Liver (tissue), 9 donors: ENCODE results near the gene IGF1R. TPM values are rescaled to one million over a fixed set of nuclear protein-coding genes. Genes with fewer than 3 reads are reported as not detected.

Experiments used
- DNase-seq: peaks from one replicate; pipeline ENCODE4 v3.0.0-alpha.2; 2017; ENCODE audit warnings: low spot score
- H3K27ac ChIP-seq, 2 donors: one replicate each; pipeline ENCODE4 v1.7.0; 2013; ENCODE audit warnings: inconsistent platforms in 2 of 2, low read length in 2 of 2, control low read depth in 1 of 2, low read depth in 1 of 2, mild to moderate bottlenecking in 1 of 2
- H3K27me3 ChIP-seq, 4 donors: one replicate each; pipeline versions ENCODE4 v1.6.1 to v1.7.0; 2013; ENCODE audit warnings: low read length in 3 of 4, inconsistent platforms in 1 of 4, mild to moderate bottlenecking in 1 of 4, moderate library complexity in 1 of 4; ENCODE audit not compliant: control insufficient read depth in 4 of 4, insufficient read depth in 4 of 4
- H3K36me3 ChIP-seq, 4 donors: one replicate each; pipeline versions ENCODE4 v1.6.1 to v1.7.0; 2013; ENCODE audit warnings: low read length in 3 of 4, mild to moderate bottlenecking in 3 of 4, low read depth in 1 of 4, moderate library complexity in 1 of 4; ENCODE audit not compliant: control insufficient read depth in 4 of 4, insufficient read depth in 3 of 4
- H3K4me1 ChIP-seq, 4 donors: one replicate each; pipeline versions ENCODE4 v1.6.1 to v1.7.0; 2013; ENCODE audit warnings: low read length in 3 of 4, mild to moderate bottlenecking in 3 of 4, moderate library complexity in 1 of 4; ENCODE audit not compliant: control insufficient read depth in 4 of 4, insufficient read depth in 4 of 4
- H3K4me3 ChIP-seq, 3 donors: one replicate each; pipeline versions ENCODE4 v1.6.1 to v1.7.0; 2013; ENCODE audit warnings: low read length in 3 of 3, control low read depth in 1 of 3, low read depth in 1 of 3, mild to moderate bottlenecking in 1 of 3
- H3K9ac ChIP-seq, 2 donors: one replicate each; pipeline ENCODE4 v1.7.0; 2013; ENCODE audit warnings: low read length in 2 of 2, mild to moderate bottlenecking in 2 of 2, moderate library complexity in 2 of 2, control low read depth in 1 of 2, low read depth in 1 of 2
- H3K9me3 ChIP-seq, 4 donors: one replicate each; pipeline versions ENCODE4 v1.6.1 to v1.7.0; 2013; ENCODE audit warnings: low read length in 3 of 4; ENCODE audit not compliant: control insufficient read depth in 4 of 4
- ATF3 ChIP-seq: IDR thresholded peaks from 2 replicates; pipeline ENCODE4 v1.6.1; 2016; ENCODE audit warnings: antibody characterized with exemption
- EGR1 ChIP-seq, 2 donors: IDR thresholded peaks; 2 replicates each; pipeline ENCODE4 v1.6.1; 2016 to 2018; ENCODE audit warnings: antibody characterized with exemption in 2 of 2, low read depth in 2 of 2
- GABPA ChIP-seq, 2 donors: IDR thresholded peaks in 1 of 2; conservative IDR thresholded peaks in 1 of 2; 2 replicates each; pipeline ENCODE4 v1.6.1; 2016; ENCODE audit warnings: antibody characterized with exemption in 2 of 2, mild to moderate bottlenecking in 1 of 2, moderate library complexity in 1 of 2
- HNF4A ChIP-seq, 2 donors: conservative IDR thresholded peaks; 2 replicates each; pipeline ENCODE4 v1.6.1; 2016; ENCODE audit warnings: antibody characterized with exemption in 2 of 2, mild to moderate bottlenecking in 2 of 2
- HNF4G ChIP-seq: IDR thresholded peaks from 2 replicates; pipeline ENCODE4 v1.6.1; 2016; ENCODE audit warnings: antibody characterized with exemption
- JUND ChIP-seq, 2 donors: IDR thresholded peaks; 2 replicates each; pipeline ENCODE4 v1.6.1; 2016; ENCODE audit warnings: antibody characterized with exemption in 2 of 2
- MAX ChIP-seq: IDR thresholded peaks from 2 replicates; pipeline ENCODE4 v1.6.1; 2016; ENCODE audit warnings: antibody characterized with exemption
- NR2F2 ChIP-seq: IDR thresholded peaks from 2 replicates; pipeline ENCODE4 v1.6.1; 2016; ENCODE audit warnings: antibody characterized with exemption
- RAD21 ChIP-seq, 2 donors: IDR thresholded peaks; 2 replicates each; pipeline ENCODE4 v1.6.1; 2016; ENCODE audit warnings: antibody characterized with exemption in 2 of 2, mild to moderate bottlenecking in 2 of 2
- SP1 ChIP-seq: IDR thresholded peaks from 2 replicates; pipeline ENCODE4 v1.6.1; 2018; ENCODE audit warnings: antibody characterized with exemption, mild to moderate bottlenecking
- TAF1 ChIP-seq: conservative IDR thresholded peaks from 2 replicates; pipeline ENCODE4 v1.6.1; 2016; ENCODE audit warnings: antibody characterized with exemption, mild to moderate bottlenecking
- WGBS: extraction: QIAGEN DNeasy Blood & Tissue Kit; methylation state at CpG from one replicate; pipeline ENCODE4 v1.1.7; 2013; 5-methylcytosine and 5-hydroxymethylcytosine counted together
- polyA plus RNA-seq, 2 donors: library from polyadenylated mRNA; stranded (reverse) in 1 of 2; unstranded in 1 of 2; fragments of 200-250 nt in 1 of 2; fragments of >200 nt in 1 of 2; fragmentation: Nextera tagmentation in 1 of 2; extraction: Ambion mirVana in 1 of 2; gene quantifications; one replicate each; pipeline versions ENCODE4 v1.2.1 to v1.2.3, GENCODE V29; 2013 to 2015
- total RNA-seq, 2 donors: library from RNA; depleted of rRNA; stranded (reverse); fragments of >200 nt; gene quantifications; one replicate each; pipeline ENCODE4 v1.2.3, GENCODE V29; 2014
- TF ChIP-seq, protein P1 (sequence below): IDR thresholded peaks from 2 replicates; pipeline ENCODE4 v1.6.1; 2016; ENCODE audit warnings: antibody characterized with exemption
- donor health status: healthy.
- donor health status: healthy.
- donor health status: healthy.
- donor health status: healthy.
- donor health status: healthy.

IGF1R gene
- total and polyA plus RNA-seq, 4 donors, result 0.69 to 10.3 (median 3.2) TPM

DNA sequence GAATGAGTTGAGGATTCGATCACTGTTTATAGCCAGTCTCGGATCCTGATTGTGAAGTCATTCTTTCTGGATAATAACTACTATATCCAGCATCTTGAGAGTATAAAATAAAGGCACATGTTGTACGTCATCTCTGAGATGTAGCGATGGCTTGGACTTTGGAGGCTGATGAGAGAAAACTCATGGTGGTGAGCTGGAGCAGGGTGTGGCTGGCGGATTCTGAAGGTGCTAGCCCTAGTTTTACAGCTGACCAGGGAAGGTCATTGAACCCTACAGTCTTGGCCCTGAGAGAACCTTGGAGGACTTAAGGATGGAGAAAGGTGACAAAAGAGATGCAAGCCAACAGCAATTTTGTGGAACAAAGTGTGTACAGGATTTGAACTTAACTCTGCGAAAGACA is 153.8 kb downstream of the IGF1R start (continued):
- TF ChIP-seq, protein P1, sequence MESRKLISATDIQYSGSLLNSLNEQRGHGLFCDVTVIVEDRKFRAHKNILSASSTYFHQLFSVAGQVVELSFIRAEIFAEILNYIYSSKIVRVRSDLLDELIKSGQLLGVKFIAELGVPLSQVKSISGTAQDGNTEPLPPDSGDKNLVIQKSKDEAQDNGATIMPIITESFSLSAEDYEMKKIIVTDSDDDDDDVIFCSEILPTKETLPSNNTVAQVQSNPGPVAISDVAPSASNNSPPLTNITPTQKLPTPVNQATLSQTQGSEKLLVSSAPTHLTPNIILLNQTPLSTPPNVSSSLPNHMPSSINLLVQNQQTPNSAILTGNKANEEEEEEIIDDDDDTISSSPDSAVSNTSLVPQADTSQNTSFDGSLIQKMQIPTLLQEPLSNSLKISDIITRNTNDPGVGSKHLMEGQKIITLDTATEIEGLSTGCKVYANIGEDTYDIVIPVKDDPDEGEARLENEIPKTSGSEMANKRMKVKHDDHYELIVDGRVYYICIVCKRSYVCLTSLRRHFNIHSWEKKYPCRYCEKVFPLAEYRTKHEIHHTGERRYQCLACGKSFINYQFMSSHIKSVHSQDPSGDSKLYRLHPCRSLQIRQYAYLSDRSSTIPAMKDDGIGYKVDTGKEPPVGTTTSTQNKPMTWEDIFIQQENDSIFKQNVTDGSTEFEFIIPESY, result no peak
- TF ChIP-seq NR2F2 (no peak), ATF3 (no peak), MAX (no peak), EGR1 (IDR thresholded peaks at IDR 0.05; ENCODE audit: low read depth in 2 of 2) (no peak), JUND (IDR thresholded peaks at IDR 0.05) (no peak), TAF1 (no peak), SP1 (no peak), RAD21 (IDR thresholded peaks at IDR 0.05) (no peak), HNF4G (no peak)

- DNase-seq, result no peak
- peaks cover 0 to 8% (median 0%) of the 10 kb centered on the region in 4 donors for H3K4me1 ChIP-seq
- WGBS, result 92% methylated on average over 14 of the region's 14 CpGs
Observed at GRCh38 chr15:98803228-98804056, 155.1 kb downstream of the IGF1R start.

DNA sequence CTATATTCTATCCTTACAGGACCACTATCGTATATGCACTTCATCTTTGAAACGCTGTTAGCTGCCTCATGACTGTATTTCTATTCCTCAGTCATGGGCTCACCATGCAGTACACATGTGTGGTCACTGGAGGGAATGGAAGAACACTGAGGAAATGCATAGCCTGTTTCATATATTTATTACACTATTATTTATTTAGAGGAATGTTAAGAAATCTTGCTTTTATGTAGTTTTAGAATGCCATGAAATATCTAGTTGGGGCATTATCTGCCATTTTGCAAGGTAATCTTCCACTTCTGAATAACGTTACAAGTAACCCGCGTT is 155.7 kb downstream of the IGF1R start:
- 92% methylated on average over 5 of the region's 5 CpGs for WGBS
- no peak overlapping the region for H3K9ac ChIP-seq
- no peaks in the 10 kb centered on the region for H3K36me3 ChIP-seq
- no peak for DNase-seq
- TF ChIP-seq GABPA (IDR thresholded peaks at IDR 0.05 in 1 of 2, conservative IDR thresholded peaks at IDR 0.05 in 1 of 2) (no peak), JUND (IDR thresholded peaks at IDR 0.05) (no peak), TAF1 (no peak), HNF4A (conservative IDR thresholded peaks at IDR 0.05) (no peak)
- peaks cover 0 to 4% (median 0%) of the 10 kb centered on the region in 4 donors for H3K27me3 ChIP-seq
- H3K4me1 ChIP-seq, result peaks cover 0 to 8% (median 0%) of the 10 kb centered on the region in 4 donors
- no peaks in the 10 kb centered on the region for H3K9me3 ChIP-seq
- no peak overlapping the region for H3K27ac ChIP-seq
- H3K4me3 ChIP-seq, result no peak overlapping the region

More at GRCh38 chr15:98803228-98804056, 155.1 kb downstream of the IGF1R start:
- Histone ChIP-seq H3K9ac (no peak overlapping the region), H3K27me3 (peaks cover 0 to 8% (median 0%) of the 10 kb centered on the region in 4 donors), H3K4me3 (no peak overlapping the region), H3K36me3 (no peaks in the 10 kb centered on the region), H3K9me3 (no peaks in the 10 kb centered on the region), H3K27ac (no peak overlapping the region)
- no peak for TF ChIP-seq HNF4G
